Renal cortical epithelial cell (primary cell): ENCODE measurements around the gene MTREX. TPM values are rescaled to one million over a fixed set of nuclear protein-coding genes. Genes with fewer than 3 reads are reported as not detected.

Experiments
- DNase-seq: peaks from one replicate; pipeline ENCODE4 v3.0.0-alpha.2; 2011; ENCODE audit warnings: low read depth
- total RNA-seq: library from RNA; depleted of rRNA; stranded (reverse); fragments of >200 nt; gene quantifications from 2 replicates; pipeline ENCODE4 v1.2.3, GENCODE V29; 2014

The MTREX gene
- total RNA-seq, 1 donor from 2014 or later, result 161 TPM

- peak; percentile 47 for DNase-seq
These were observed 119.4 kb downstream of the MTREX start for GRCh38 chr5:55427157-55427556.

GRCh38 chr5:55429221-55429612, 121.4 kb downstream of the MTREX start:
- no peak for DNase-seq

- DNase-seq, result no peak
These were observed 121.9 kb downstream of the MTREX start for GRCh38 chr5:55429613-55430253.

- no peak for DNase-seq
These were observed 124.8 kb downstream of the MTREX start for GRCh38 chr5:55432549-55432948.

GRCh38 chr5:55437452-55437851, 129.7 kb downstream of the MTREX start:
- no peak for DNase-seq

GRCh38 chr5:55437859-55438206, 130.0 kb downstream of the MTREX start:
- DNase-seq, result no peak

- DNase-seq, result peak; percentile 83
These were observed 131.2 kb downstream of the MTREX start for GRCh38 chr5:55438998-55439397.

GRCh38 chr5:55440188-55440646, 132.4 kb downstream of the MTREX start:
- peak; percentile 28 for DNase-seq

- no peak for DNase-seq
These were observed 133.4 kb downstream of the MTREX start for GRCh38 chr5:55441107-55441771.

- DNase-seq, result no peak
These were observed 134.2 kb downstream of the MTREX start for GRCh38 chr5:55441954-55442353.

- DNase-seq, result no peak
These were observed 138.0 kb downstream of the MTREX start for GRCh38 chr5:55445791-55446190.

GRCh38 chr5:55446640-55447351, 139.0 kb downstream of the MTREX start:
- no peak for DNase-seq

GRCh38 chr5:55450050-55450765, 142.4 kb downstream of the MTREX start:
- no peak for DNase-seq

GRCh38 chr5:55451976-55452375, 144.2 kb downstream of the MTREX start:
- no peak for DNase-seq

- no peak for DNase-seq
These were observed 145.4 kb downstream of the MTREX start for GRCh38 chr5:55453211-55453610.

GRCh38 chr5:55454282-55454681, 146.5 kb downstream of the MTREX start:
- no peak for DNase-seq

- peak; percentile 45 for DNase-seq
These were observed 148.6 kb downstream of the MTREX start for GRCh38 chr5:55456216-55456895.

GRCh38 chr5:55459572-55459971, 151.8 kb downstream of the MTREX start:
- no peak for DNase-seq

GRCh38 chr5:55463613-55464012, 155.8 kb downstream of the MTREX start:
- no peak for DNase-seq

- no peak for DNase-seq
These were observed 160.2 kb downstream of the MTREX start for GRCh38 chr5:55467862-55468551.

- peak; percentile 33 for DNase-seq
These were observed 162.1 kb downstream of the MTREX start for GRCh38 chr5:55469839-55470238.
